OCI-LY1 (cell line): ENCODE measurements around the gene PRKAG3.

ENCODE experiments used
- H2AFZ ChIP-seq: fragments of 200-600 bp; sonication (generic), shearing (Covaris generic); 2 replicates; pipeline ENCODE4 v1.6.0; 2014; ENCODE audit warnings: antibody characterized with exemption, mild to moderate bottlenecking, low read length
- H3F3A ChIP-seq: fragments of 200-600 bp; sonication (generic), shearing (Covaris generic); 2 replicates; pipeline ENCODE4 v1.6.0; 2014; ENCODE audit warnings: mild to moderate bottlenecking, antibody characterized with exemption, low read length, moderate library complexity; ENCODE audit not compliant: insufficient read depth
- H3K27ac ChIP-seq: fragments of 200-600 bp; sonication (generic); 2 replicates; pipeline ENCODE4 v1.5.1; 2014; ENCODE audit warnings: low read length, mixed run types, mild to moderate bottlenecking, low read depth; ENCODE audit not compliant: poor library complexity, severe bottlenecking
- H3K27me3 ChIP-seq: fragments of 200-600 bp; sonication (generic); 2 replicates; pipeline ENCODE4 v1.6.0; 2014; ENCODE audit warnings: antibody characterized with exemption, mild to moderate bottlenecking, low read length, moderate library complexity; ENCODE audit not compliant: insufficient read depth
- H3K36me3 ChIP-seq: fragments of 200-600 bp; sonication (generic); 2 replicates; pipeline ENCODE4 v1.6.1; 2014; ENCODE audit warnings: mild to moderate bottlenecking, antibody characterized with exemption, low read length, moderate library complexity, mixed read lengths; ENCODE audit not compliant: insufficient read depth
- H3K4me1 ChIP-seq: fragments of 200-600 bp; sonication (generic); 2 replicates; pipeline ENCODE4 v1.5.1; 2014; ENCODE audit warnings: mild to moderate bottlenecking, low read length, moderate library complexity; ENCODE audit not compliant: insufficient read depth, severe bottlenecking
- H3K4me2 ChIP-seq: fragments of 200-600 bp; sonication (generic), shearing (Covaris generic); 2 replicates; pipeline ENCODE4 v1.6.1; 2014; ENCODE audit warnings: low read length
- H3K4me3 ChIP-seq: fragments of 200-600 bp; sonication (generic); 2 replicates; pipeline ENCODE4 v1.5.1; 2014; ENCODE audit warnings: low read length, low read depth, mild to moderate bottlenecking, mixed read lengths; ENCODE audit not compliant: poor library complexity, severe bottlenecking
- H3K79me2 ChIP-seq: fragments of 200-600 bp; shearing (Covaris generic); 2 replicates; pipeline ENCODE4 v1.6.1; 2016; ENCODE audit warnings: mixed run types, low read length, mixed read lengths; ENCODE audit not compliant: insufficient read depth
- H3K9ac ChIP-seq: fragments of 200-600 bp; sonication (generic), shearing (Covaris generic); 2 replicates; pipeline ENCODE4 v1.6.1; 2014; ENCODE audit warnings: mild to moderate bottlenecking, low read length, mixed read lengths
- H3K9me2 ChIP-seq: fragments of 200-600 bp; sonication (generic), shearing (Covaris generic); 2 replicates; pipeline ENCODE4 v1.6.1; 2014; ENCODE audit warnings: low read depth, mild to moderate bottlenecking, low read length, mixed read lengths
- H3K9me3 ChIP-seq: fragments of 200-600 bp; shearing (Covaris generic); 2 replicates; pipeline ENCODE4 v1.6.1; 2014; ENCODE audit warnings: low read length, mixed read lengths
- H4K20me1 ChIP-seq: fragments of 200-600 bp; sonication (generic), shearing (Covaris generic); 2 replicates; pipeline ENCODE4 v1.6.0; 2016; ENCODE audit warnings: mild to moderate bottlenecking, low read length; ENCODE audit not compliant: insufficient read depth
- CTCF ChIP-seq: fragments of 200-600 bp; sonication (generic), shearing (Covaris generic); IDR thresholded peaks from 2 replicates; pipeline ENCODE4 v1.5.1; 2017; ENCODE audit warnings: mild to moderate bottlenecking, antibody characterized with exemption, low read length, moderate library complexity, mixed read lengths
- EZH2 ChIP-seq: fragments of 200-600 bp; sonication (generic), shearing (Covaris generic); IDR thresholded peaks from 2 replicates; pipeline ENCODE4 v1.8.0; 2017; ENCODE audit warnings: borderline replicate concordance, mixed run types, mild to moderate bottlenecking, antibody characterized with exemption, low read length, moderate library complexity, mixed read lengths

PRKAG3 gene

DNA sequence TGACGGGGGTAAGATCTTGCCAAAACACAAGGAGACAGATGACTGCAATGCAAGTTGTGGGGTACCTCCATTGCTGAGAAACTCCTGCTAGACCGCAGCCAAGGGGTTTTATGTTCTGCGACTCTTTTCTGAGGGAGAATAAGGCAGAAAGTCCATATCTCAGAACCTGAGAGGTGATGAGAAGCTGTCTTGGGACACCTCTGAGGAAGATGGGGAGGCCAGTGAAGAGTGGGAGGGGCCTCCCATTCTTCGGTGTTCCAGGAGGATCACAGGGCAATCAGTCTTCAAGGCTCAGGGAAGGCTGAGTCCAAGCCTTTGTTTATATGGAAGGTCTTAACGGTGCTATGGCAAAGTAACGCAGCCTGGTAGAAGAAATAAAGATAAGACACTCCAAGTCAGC, 31.6 kb downstream of the PRKAG3 start:
- Histone ChIP-seq H3K27ac (no peak overlapping the region), H3K9me2 (no peaks in the 10 kb centered on the region), H2AFZ (no peak overlapping the region), H3K4me2 (no peak overlapping the region), H3K4me3 (no peak overlapping the region), H3K27me3 (no peaks in the 10 kb centered on the region; the same call in 1 of the 2 replicates), H4K20me1 (no peaks in the 10 kb centered on the region), H3K4me1 (no peaks in the 10 kb centered on the region), H3F3A (no peaks in the 10 kb centered on the region), H3K9ac (no peak overlapping the region), H3K79me2 (no peaks in the 10 kb centered on the region), H3K9me3 (peaks cover 7% of the 10 kb centered on the region; the same call in 1 of the 2 replicates), H3K36me3 (no peaks in the 10 kb centered on the region)
- TF ChIP-seq EZH2 = no peak
- no peak for TF ChIP-seq CTCF

DNA sequence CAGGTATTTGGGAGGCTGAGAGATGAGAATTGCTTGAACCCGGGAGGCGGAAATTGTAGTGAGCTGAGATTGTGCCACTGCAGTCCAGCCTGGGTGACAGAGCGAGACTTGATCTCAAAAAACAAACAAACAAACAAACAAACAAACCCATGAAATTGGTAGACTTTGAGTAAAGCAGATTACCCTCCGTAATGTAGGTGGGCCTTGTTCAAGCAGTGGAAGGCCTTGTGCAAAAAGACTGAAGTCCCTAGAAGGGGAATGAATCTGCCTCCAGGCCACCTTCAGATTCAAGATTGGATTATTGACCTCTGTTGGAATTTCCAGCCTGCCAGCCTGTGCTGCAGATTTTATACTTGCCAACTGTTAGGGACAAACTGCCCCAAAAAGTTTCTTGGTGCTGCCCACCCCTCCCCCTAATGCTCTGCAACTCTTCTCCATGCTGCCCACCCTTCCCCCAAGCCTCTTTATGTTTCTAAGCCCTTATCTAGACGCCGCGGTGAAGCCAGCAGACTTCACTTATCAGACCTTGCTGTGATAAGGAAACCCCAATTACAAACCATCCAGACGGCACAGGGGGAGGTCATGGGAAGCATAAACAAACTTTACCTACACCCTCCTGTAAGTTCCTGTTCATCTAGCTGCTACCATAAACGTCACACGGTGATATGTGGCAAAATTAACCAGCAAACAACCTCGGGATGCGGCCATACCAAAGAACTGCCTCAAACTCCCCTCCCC, 32.7 kb downstream of the PRKAG3 start:
- Histone ChIP-seq H3K9me2 (no peaks in the 10 kb centered on the region), H3K27me3 (no peaks in the 10 kb centered on the region), H3K4me3 (no peak overlapping the region), H3K36me3 (no peaks in the 10 kb centered on the region), H3K4me1 (no peaks in the 10 kb centered on the region), H3K9ac (no peak overlapping the region), H3K4me2 (no peak overlapping the region), H2AFZ (no peak overlapping the region), H3F3A (no peaks in the 10 kb centered on the region), H3K79me2 (no peaks in the 10 kb centered on the region), H3K9me3 (no peaks in the 10 kb centered on the region), H4K20me1 (no peaks in the 10 kb centered on the region), H3K27ac (no peak overlapping the region)
- TF ChIP-seq CTCF (no peak), EZH2 (no peak)

GRCh38 chr2:218796691-218797090, 34.9 kb downstream of the PRKAG3 start:
- Histone ChIP-seq H3K9me3 (no peaks in the 10 kb centered on the region), H4K20me1 (no peaks in the 10 kb centered on the region), H3K9ac (no peak overlapping the region), H3K36me3 (no peaks in the 10 kb centered on the region), H3F3A (no peaks in the 10 kb centered on the region), H3K27ac (no peak overlapping the region), H3K4me2 (no peak overlapping the region), H3K79me2 (no peaks in the 10 kb centered on the region), H3K4me3 (no peak overlapping the region), H3K9me2 (no peaks in the 10 kb centered on the region), H3K4me1 (no peaks in the 10 kb centered on the region), H3K27me3 (no peaks in the 10 kb centered on the region), H2AFZ (no peak overlapping the region)
- TF ChIP-seq EZH2 (no peak), CTCF (no peak)
